ENCODE results near the gene PTGES. TPM values are rescaled to one million over a fixed set of nuclear protein-coding genes. Genes with fewer than 3 reads are reported as not detected.

PTGES gene
- total and polyA plus RNA-seq, 10 of the 15 experiments (the other 5 are each of a cell fraction or from before 2014, with no cell fraction given), result 0.57 TPM; not detected in 9

DNA sequence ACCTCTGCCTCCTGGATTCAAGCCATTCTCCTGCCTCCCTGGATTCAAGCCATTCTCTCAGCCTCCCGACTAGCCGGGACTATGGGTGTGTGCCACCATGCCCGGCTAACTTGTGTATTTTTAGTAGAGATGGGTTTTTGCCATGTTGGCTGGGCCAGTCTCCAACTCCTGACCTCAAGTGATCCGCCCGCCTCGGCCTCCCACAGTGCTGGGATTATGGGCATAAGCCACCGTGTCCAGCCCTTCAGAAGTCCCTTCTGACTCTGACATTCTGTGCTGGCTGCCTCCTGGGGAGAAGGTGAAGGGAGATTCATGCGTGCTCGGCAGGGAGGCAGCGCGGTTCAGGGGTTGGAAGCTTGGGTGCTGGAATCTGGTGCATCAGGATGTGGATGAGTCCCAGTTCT lies 58.6 kb downstream of the PTGES start:
- ChIA-PET POLR2A (no interaction called here), CTCF (no interaction called here), RAD21 (ENCODE audit: unreplicated experiment) (no interaction called here), SMC1A (ENCODE audit: uncharacterized antibody, unreplicated experiment) (no interaction called here)
- TF ChIP-seq, protein P1, sequence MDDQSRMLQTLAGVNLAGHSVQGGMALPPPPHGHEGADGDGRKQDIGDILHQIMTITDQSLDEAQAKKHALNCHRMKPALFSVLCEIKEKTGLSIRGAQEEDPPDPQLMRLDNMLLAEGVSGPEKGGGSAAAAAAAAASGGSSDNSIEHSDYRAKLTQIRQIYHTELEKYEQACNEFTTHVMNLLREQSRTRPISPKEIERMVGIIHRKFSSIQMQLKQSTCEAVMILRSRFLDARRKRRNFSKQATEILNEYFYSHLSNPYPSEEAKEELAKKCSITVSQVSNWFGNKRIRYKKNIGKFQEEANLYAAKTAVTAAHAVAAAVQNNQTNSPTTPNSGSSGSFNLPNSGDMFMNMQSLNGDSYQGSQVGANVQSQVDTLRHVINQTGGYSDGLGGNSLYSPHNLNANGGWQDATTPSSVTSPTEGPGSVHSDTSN (IDR thresholded peaks at IDR 0.05; ENCODE audit: insufficient replicate concordance, low read depth, low read length), result no peak
- TF ChIP-seq DPF2 (IDR thresholded peaks at IDR 0.05), result no peak
- no peak for TF ChIP-seq YY1 (IDR thresholded peaks at IDR 0.05; ENCODE audit: low read depth, low read length)
- TF ChIP-seq BCLAF1 (IDR thresholded peaks at IDR 0.05), result no peak
- no peak for TF ChIP-seq IKZF2 (IDR thresholded peaks at IDR 0.05)
- no peak for TF ChIP-seq TAF1 (IDR thresholded peaks at IDR 0.05; ENCODE audit: borderline replicate concordance, low read depth, low read length)
- TF ChIP-seq USF2 (IDR thresholded peaks at IDR 0.05; ENCODE audit: borderline replicate concordance, low read depth, low read length), result no peak
- Histone ChIP-seq H3K9ac (ENCODE audit: control insufficient read depth, insufficient read depth, low read length) (no peak overlapping the region), H4K20me1 (ENCODE audit: control insufficient read depth, insufficient read depth) (no peaks in the 10 kb centered on the region), H2AFZ (ENCODE audit: control insufficient read depth, low read depth, low read length) (no peak overlapping the region), H3K27ac (ENCODE audit: control insufficient read depth, insufficient read depth) (no peak overlapping the region), H3K27me3 (replicated peaks in 1 of 2; ENCODE audit: control insufficient read depth in 2 of 2, insufficient read depth in 2 of 2, low read length in 1 of 2) (peaks cover 0 to 9% of the 10 kb centered on the region in 2 experiments), H3K4me2 (ENCODE audit: control insufficient read depth, insufficient read depth) (no peak overlapping the region), H3K9me3 (replicated peaks; ENCODE audit: control insufficient read depth, insufficient read depth, low read length) (no peaks in the 10 kb centered on the region), H3K4me1 (ENCODE audit: control insufficient read depth, insufficient read depth, low read length) (no peaks in the 10 kb centered on the region), H3K4me3 (no peak overlapping the region), H3K36me3 (ENCODE audit: control insufficient read depth in 2 of 2, insufficient read depth in 2 of 2, low read length in 1 of 2) (no peaks in the 10 kb centered on the region), H3K79me2 (ENCODE audit: control insufficient read depth, insufficient read depth, low read length) (no peaks in the 10 kb centered on the region)
- DNase-seq (ENCODE audit: low read depth, low spot score) (no peak), FAIRE-seq (no peak), ATAC-seq (no peak)
- WGBS (ENCODE audit: insufficient coverage, insufficient replicate concordance, low lambda C conversion rate, missing lambda C conversion rate), result 52% methylated on average over 11 of the region's 11 CpGs
- BruUV-seq (replicated peaks), result no TSS peak
- in situ Hi-C loops (cut with MboI), result no loop called here
- intact Hi-C loops (cut with micrococcal nuclease; ENCODE audit: unreplicated experiment), result no loop called here

Data from GM12878 (cell line).